Measurements from ENCODE around the gene PEAR1.

- TF ChIP-seq EZH2 (IDR thresholded peaks at IDR 0.05; ENCODE audit: low read length, missing control alignments) = no peak
- no peak for TF ChIP-seq CTCF (conservative IDR thresholded peaks at IDR 0.05 in 1 of 2, IDR thresholded peaks at IDR 0.05 in 1 of 2; ENCODE audit: low read depth in 1 of 2, low read length in 2 of 2)
Measured at GRCh38 chr1:156914440-156914856, 20.9 kb downstream of the PEAR1 start.

Data from fibroblast of lung (primary cell).